HCT116 (cell line): ENCODE results near the gene NLRP7. TPM values are rescaled to one million over a fixed set of nuclear protein-coding genes. Genes with fewer than 3 reads are reported as not detected.

Experiments used
- ATAC-seq: fragments of 200-7000 bp; cut with Tn5 transposase; 2 replicates; pipeline ENCODE4 v1.9.1; 2020; ENCODE audit warnings: mild to moderate bottlenecking, moderate library complexity
- BruUV-seq: library from RNA; stranded (reverse); fragments of 400-500 nt; replicated peaks from 2 replicates; lab custom pipeline; 2021; lab: Mats Ljungman, UMichigan
- CTCF ChIA-PET: fragments of 300-600 bp; sonication (Branson Sonifier 250); formaldehyde crosslinking; loops from one replicate; lab custom pipeline; 2021; ENCODE audit warnings: antibody characterized with exemption; lab: Charles Lee
- POLR2A ChIA-PET: fragments of 300-600, 350-600 bp; sonication (Branson Sonifier 250); formaldehyde crosslinking; loops from one replicate; lab custom pipeline; 2021; ENCODE audit warnings: antibody characterized with exemption; lab: Charles Lee
- RAD21 ChIA-PET, 2 experiments: fragments of 300-600 bp; sonication (Branson Sonifier 250); formaldehyde crosslinking; loops; one replicate each; lab custom pipeline; 2023; ENCODE audit warnings: low total read pairs in 2 of 2; ENCODE audit not compliant: uncharacterized antibody in 2 of 2, unreplicated experiment in 2 of 2, low non-redundant PET in 1 of 2; lab: Charles Lee
- DNase-seq: peaks from one replicate; pipeline ENCODE4 v3.0.0-alpha.2; 2010; ENCODE audit warnings: low read depth, low spot score
- H2AFZ ChIP-seq: fragments of 200-600 bp; shearing (Covaris generic), sonication (generic); 2 replicates; pipeline ENCODE4 v1.6.1; 2017; ENCODE audit warnings: low read depth, mixed run types, mixed read lengths, antibody characterized with exemption, low read length; ENCODE audit not compliant: poor library complexity, severe bottlenecking
- H3K27ac ChIP-seq: 2 replicates; pipeline ENCODE4 v1.5.1; 2012; ENCODE audit warnings: low read depth, low read length
- H3K27me3 ChIP-seq: fragments of 200-600 bp; sonication (generic); 2 replicates; pipeline ENCODE4 v1.6.1; 2016; ENCODE audit warnings: mixed run types, low read length, mixed read lengths; ENCODE audit not compliant: insufficient read depth
- H3K36me3 ChIP-seq, 2 experiments: fragments of 200-500 bp in 1 of 2; fragments of 200-600 bp in 1 of 2; sonication (Bioruptor generic) in 1 of 2; sonication (generic) in 1 of 2; 2 replicates each; pipeline versions ENCODE4 v1.5.1 to v1.6.1; 2014 to 2016; ENCODE audit warnings: low read length in 2 of 2, inconsistent platforms in 1 of 2, mixed read lengths in 1 of 2, mixed run types in 1 of 2; ENCODE audit not compliant: insufficient read depth in 2 of 2, control insufficient read depth in 1 of 2
- H3K4me1 ChIP-seq, 2 experiments: fragments of 200-600 bp in 1 of 2; sonication (generic) in 1 of 2; 2 replicates each; pipeline versions ENCODE4 v1.5.1 to v1.6.1; 2012 to 2017; ENCODE audit warnings: low read length in 2 of 2, inconsistent platforms in 1 of 2, mild to moderate bottlenecking in 1 of 2, mixed read lengths in 1 of 2, mixed run types in 1 of 2, moderate library complexity in 1 of 2; ENCODE audit not compliant: insufficient read depth in 2 of 2, control insufficient read depth in 1 of 2
- H3K4me2 ChIP-seq: fragments of 200-600 bp; sonication (generic); 2 replicates; pipeline ENCODE4 v1.6.1; 2017; ENCODE audit warnings: mixed run types, low read length, mixed read lengths
- H3K4me3 ChIP-seq, 2 experiments: fragments of 200-600 bp in 1 of 2; sonication (generic) in 1 of 2; replicated peaks in 1 of 2; 2 replicates each; pipeline ENCODE4 v1.5.1; 2011 to 2016; ENCODE audit warnings: low read length in 2 of 2, control low read depth in 1 of 2, low read depth in 1 of 2, mild to moderate bottlenecking in 1 of 2, mixed read lengths in 1 of 2, mixed run types in 1 of 2
- H3K79me2 ChIP-seq: fragments of 200-600 bp; sonication (generic); 2 replicates; pipeline ENCODE4 v1.6.1; 2017; ENCODE audit warnings: mild to moderate bottlenecking, mixed run types, low read length, moderate library complexity, mixed read lengths; ENCODE audit not compliant: insufficient read depth
- H3K9ac ChIP-seq: fragments of 200-600 bp; sonication (generic); 2 replicates; pipeline ENCODE4 v1.6.1; 2016; ENCODE audit warnings: low read length, mixed read lengths
- H3K9me2 ChIP-seq: fragments of 200-600 bp; sonication (generic), shearing (Covaris generic); 2 replicates; pipeline ENCODE4 v1.6.1; 2017; ENCODE audit warnings: mixed run types, mild to moderate bottlenecking, moderate library complexity; ENCODE audit not compliant: insufficient read depth
- H3K9me3 ChIP-seq, 2 experiments: fragments of 200-500 bp in 1 of 2; fragments of 200-600 bp in 1 of 2; sonication (Bioruptor generic) in 1 of 2; sonication (generic) in 1 of 2; 2 replicates each; pipeline ENCODE4 v1.6.1; 2014 to 2017; ENCODE audit warnings: low read length in 2 of 2, mixed read lengths in 2 of 2, inconsistent platforms in 1 of 2, low read depth in 1 of 2, mild to moderate bottlenecking in 1 of 2, mixed run types in 1 of 2, moderate library complexity in 1 of 2; ENCODE audit not compliant: control insufficient read depth in 1 of 2, insufficient read depth in 1 of 2
- H4K20me1 ChIP-seq: fragments of 200-600 bp; sonication (generic), shearing (Covaris generic); 2 replicates; pipeline ENCODE4 v1.6.1; 2017; ENCODE audit warnings: mixed run types, mild to moderate bottlenecking, moderate library complexity; ENCODE audit not compliant: insufficient read depth
- ATF3 ChIP-seq: IDR thresholded peaks from 2 replicates; pipeline ENCODE4 v1.6.1; 2012
- CBX3 ChIP-seq: IDR thresholded peaks from 2 replicates; pipeline ENCODE4 v1.6.1; 2012; ENCODE audit warnings: low read depth
- EGR1 ChIP-seq: IDR thresholded peaks from 2 replicates; pipeline ENCODE4 v1.6.1; 2012; ENCODE audit warnings: low read depth
- EZH2 ChIP-seq: fragments of 200-600 bp; sonication (generic); IDR thresholded peaks from 2 replicates; pipeline ENCODE4 v1.6.1; 2017; ENCODE audit warnings: antibody characterized with exemption, mixed run types
- FOSL1 ChIP-seq: IDR thresholded peaks from 2 replicates; pipeline ENCODE4 v1.6.1; 2012; ENCODE audit warnings: low read depth
- POLR2A ChIP-seq: IDR thresholded peaks from 2 replicates; pipeline ENCODE4 v1.7.0; 2011; ENCODE audit warnings: borderline replicate concordance; ENCODE audit not compliant: insufficient read depth, insufficient read length; ENCODE audit errors: extremely low read depth
- POLR2AphosphoS5 ChIP-seq: IDR thresholded peaks from 2 replicates; pipeline ENCODE4 v1.6.1; 2011; ENCODE audit warnings: mild to moderate bottlenecking, low read depth, low read length, moderate library complexity
- REST ChIP-seq: IDR thresholded peaks from 2 replicates; pipeline ENCODE4 v1.6.1; 2012; ENCODE audit warnings: low read depth
- SIN3A ChIP-seq: IDR thresholded peaks from 2 replicates; pipeline ENCODE4 v1.6.1; 2012; ENCODE audit warnings: low read depth
- SP1 ChIP-seq: IDR thresholded peaks from 2 replicates; pipeline ENCODE4 v1.6.1; 2012; ENCODE audit warnings: low read depth
- SRF ChIP-seq: IDR thresholded peaks from 2 replicates; pipeline ENCODE4 v1.6.1; 2012; ENCODE audit warnings: low read depth
- YY1 ChIP-seq: IDR thresholded peaks from 2 replicates; pipeline ENCODE4 v1.6.1; 2011; ENCODE audit warnings: low read length, low read depth, moderate library complexity, mild to moderate bottlenecking; ENCODE audit not compliant: insufficient replicate concordance; ENCODE audit errors: extremely low read depth
- ZFX ChIP-seq: fragments of 450-650 bp; IDR thresholded peaks from 2 replicates; pipeline ENCODE4 v1.6.1; 2017
- ZNF274 ChIP-seq: fragments of 200-500 bp; sonication (Bioruptor generic); IDR thresholded peaks from 2 replicates; pipeline ENCODE4 v1.6.1; 2014; ENCODE audit warnings: mild to moderate bottlenecking, low read depth, low read length, inconsistent platforms
- intact Hi-C: fragments of 100-400 bp; cut with micrococcal nuclease; formaldehyde crosslinking; loops from 2 replicates; pipeline ENCODE4 v1.10.0; 2022
- total RNA-seq: library from RNA; stranded (reverse); gene quantifications from one replicate; pipeline ENCODE4 v1.2.1, GENCODE V29; 2021; ENCODE audit not compliant: unreplicated experiment
- TF ChIP-seq, protein P1 (sequence below), 3 experiments: fragments of 200-600 bp in 1 of 3; sonication (generic) in 1 of 3; IDR thresholded peaks in 2 of 3; conservative IDR thresholded peaks in 1 of 3; 2 replicates each; pipeline ENCODE4 v1.5.1; 2012 to 2017; ENCODE audit warnings: low read depth in 2 of 3, low read length in 2 of 3, antibody characterized with exemption in 1 of 3, borderline replicate concordance in 1 of 3, control low read depth in 1 of 3, mild to moderate bottlenecking in 1 of 3, mixed read lengths in 1 of 3, mixed run types in 1 of 3, moderate library complexity in 1 of 3; ENCODE audit not compliant: insufficient read depth in 1 of 3
- TF ChIP-seq, protein P2 (sequence below): IDR thresholded peaks from 2 replicates; pipeline ENCODE4 v1.6.1; 2012

The NLRP7 gene
- total RNA-seq, 1 experiment from 2014 or later: not detected

GRCh38 chr19:54889566-54889965 lies 57.8 kb downstream of the NLRP7 start:
- H3K9me3 ChIP-seq: no peaks in the 10 kb centered on the region
- TF ChIP-seq, protein P1, sequence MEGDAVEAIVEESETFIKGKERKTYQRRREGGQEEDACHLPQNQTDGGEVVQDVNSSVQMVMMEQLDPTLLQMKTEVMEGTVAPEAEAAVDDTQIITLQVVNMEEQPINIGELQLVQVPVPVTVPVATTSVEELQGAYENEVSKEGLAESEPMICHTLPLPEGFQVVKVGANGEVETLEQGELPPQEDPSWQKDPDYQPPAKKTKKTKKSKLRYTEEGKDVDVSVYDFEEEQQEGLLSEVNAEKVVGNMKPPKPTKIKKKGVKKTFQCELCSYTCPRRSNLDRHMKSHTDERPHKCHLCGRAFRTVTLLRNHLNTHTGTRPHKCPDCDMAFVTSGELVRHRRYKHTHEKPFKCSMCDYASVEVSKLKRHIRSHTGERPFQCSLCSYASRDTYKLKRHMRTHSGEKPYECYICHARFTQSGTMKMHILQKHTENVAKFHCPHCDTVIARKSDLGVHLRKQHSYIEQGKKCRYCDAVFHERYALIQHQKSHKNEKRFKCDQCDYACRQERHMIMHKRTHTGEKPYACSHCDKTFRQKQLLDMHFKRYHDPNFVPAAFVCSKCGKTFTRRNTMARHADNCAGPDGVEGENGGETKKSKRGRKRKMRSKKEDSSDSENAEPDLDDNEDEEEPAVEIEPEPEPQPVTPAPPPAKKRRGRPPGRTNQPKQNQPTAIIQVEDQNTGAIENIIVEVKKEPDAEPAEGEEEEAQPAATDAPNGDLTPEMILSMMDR (IDR thresholded peaks at IDR 0.05 in 2 of 3, conservative IDR thresholded peaks at IDR 0.05 in 1 of 3; ENCODE audit: borderline replicate concordance in 1 of 3, insufficient read depth in 1 of 3, low read depth in 2 of 3, low read length in 2 of 3): no peak
- TF ChIP-seq ATF3 (no peak), ZNF274 (no peak)
- TF ChIP-seq, all 23 proteins: peak for 0
- H3K79me2 ChIP-seq: no peaks in the 10 kb centered on the region
- no peak overlapping the region for H2AFZ ChIP-seq
- no TSS peak for BruUV-seq
- no peaks in the 10 kb centered on the region for H3K36me3 ChIP-seq
- no peak for DNase-seq
- ChIA-PET POLR2A (no interaction called here), RAD21 (no interaction called here), CTCF (no interaction called here)
- no peaks in the 10 kb centered on the region for H3K27me3 ChIP-seq
- no peak overlapping the region for H3K4me3 ChIP-seq
- peaks cover 4 to 8% of the 10 kb centered on the region in 2 experiments; a peak in 3 of 4 replicates for H3K4me1 ChIP-seq
- H3K9me2 ChIP-seq: no peaks in the 10 kb centered on the region
- no peak overlapping the region for H3K27ac ChIP-seq
- H4K20me1 ChIP-seq: no peaks in the 10 kb centered on the region
- ATAC-seq: no peak
- H3K4me2 ChIP-seq: no peak overlapping the region
- intact Hi-C loops: no loop called here
- no peak overlapping the region for H3K9ac ChIP-seq

DNA sequence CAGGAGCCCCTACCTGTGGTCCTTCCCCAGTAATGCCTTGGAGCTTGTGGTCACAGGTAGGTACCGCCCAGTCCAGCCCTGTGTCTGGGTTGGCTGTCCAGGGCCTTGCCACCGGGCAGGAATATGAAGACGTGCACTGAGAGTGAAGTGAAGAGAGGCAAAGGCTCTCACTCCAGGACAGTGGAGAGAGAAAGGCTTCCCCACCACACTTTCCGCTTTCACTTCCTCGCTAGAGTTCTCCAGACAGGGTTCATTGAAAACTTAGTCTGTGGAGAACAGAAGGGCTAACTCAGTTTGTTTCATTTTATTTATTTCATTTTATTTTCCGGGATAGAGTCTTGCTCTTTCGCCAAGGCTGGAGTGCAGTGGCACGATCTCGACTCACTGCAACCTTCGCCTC lies 59.1 kb downstream of the NLRP7 start:
- ChIA-PET POLR2A (no interaction called here), RAD21 (no interaction called here), CTCF (no interaction called here)
- no TSS peak for BruUV-seq
- H3K79me2 ChIP-seq: no peaks in the 10 kb centered on the region
- no peaks in the 10 kb centered on the region for H3K9me2 ChIP-seq
- no peak overlapping the region for H3K27ac ChIP-seq
- intact Hi-C loops: no loop called here
- DNase-seq: no peak
- peaks cover 1 to 2% of the 10 kb centered on the region in 2 experiments; a peak in 3 of 4 replicates for H3K4me1 ChIP-seq
- H3K36me3 ChIP-seq: no peaks in the 10 kb centered on the region
- H3K9ac ChIP-seq: no peak overlapping the region
- no peak overlapping the region for H3K4me2 ChIP-seq
- no peaks in the 10 kb centered on the region for H3K27me3 ChIP-seq
- H3K4me3 ChIP-seq: no peak overlapping the region
- ATAC-seq: no peak
- no peak overlapping the region for H2AFZ ChIP-seq
- H3K9me3 ChIP-seq: no peaks in the 10 kb centered on the region
- H4K20me1 ChIP-seq: no peaks in the 10 kb centered on the region
- TF ChIP-seq EZH2 (no peak), POLR2AphosphoS5 (no peak), ATF3 (no peak), CBX3 (no peak), EGR1 (no peak), REST (no peak), YY1 (no peak), ZNF274 (no peak), POLR2A (no peak), SRF (no peak), SP1 (no peak), SIN3A (no peak), FOSL1 (no peak), ZFX (no peak)
- TF ChIP-seq, protein P2, sequence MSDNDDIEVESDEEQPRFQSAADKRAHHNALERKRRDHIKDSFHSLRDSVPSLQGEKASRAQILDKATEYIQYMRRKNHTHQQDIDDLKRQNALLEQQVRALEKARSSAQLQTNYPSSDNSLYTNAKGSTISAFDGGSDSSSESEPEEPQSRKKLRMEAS: no peak
